Left renal pelvis (tissue), 4 donors: ENCODE measurements around the gene CDC16. TPM values are rescaled to one million over a fixed set of nuclear protein-coding genes. Genes with fewer than 3 reads are reported as not detected.
"Not testable (repeated sequence)": the region's sequence is repeated elsewhere in the genome, so short reads cannot be mapped to it uniquely, and the experiment has no call there.

Source experiments
- DNase-seq, 4 donors: peaks; one replicate each; pipeline ENCODE4 v3.0.0-alpha.2; 2013; ENCODE audit warnings: low read depth in 4 of 4, low spot score in 3 of 4
- polyA plus RNA-seq, 4 donors: library from polyadenylated mRNA; unstranded; fragments of 120-200 nt; gene quantifications; one replicate each; pipeline ENCODE4 v1.2.1, GENCODE V29; 2013; ENCODE audit not compliant: insufficient read length in 4 of 4

Gene CDC16
- 100 to 1,000 TPM; 118 to 159 (median 122) TPM for polyA plus RNA-seq

GRCh38 chr13:114234645-114235421 is at the start of gene CDC16:
CDC16 (plus strand) TSS chr13:114234897; CDS start chr13:114235085, 188 bp downstream.
- DNase-seq = peak; percentile 61 to 88 (median 78)

- DNase-seq = no peak
Measured at GRCh38 chr13:114185182-114185971, 49.3 kb upstream of the CDC16 start.

- no peak for DNase-seq
Measured at GRCh38 chr13:114194853-114195252, 39.8 kb upstream of the CDC16 start.

- no peak for DNase-seq
Measured at GRCh38 chr13:114196629-114197028, 38.1 kb upstream of the CDC16 start.

GRCh38 chr13:114198556-114198955 is 36.1 kb upstream of the CDC16 start:
- DNase-seq = no peak

- not testable (repeated sequence) for DNase-seq
Measured at GRCh38 chr13:114199526-114199925, 35.2 kb upstream of the CDC16 start.

GRCh38 chr13:114199954-114200353 is 34.7 kb upstream of the CDC16 start:
- DNase-seq = no peak

GRCh38 chr13:114200399-114200911 is 34.2 kb upstream of the CDC16 start:
- peak in 1 of 4 donors; percentile 21 for DNase-seq

- no peak for DNase-seq
Measured at GRCh38 chr13:114202581-114202980, 32.1 kb upstream of the CDC16 start.

- no peak for DNase-seq
Measured at GRCh38 chr13:114203536-114203935, 31.2 kb upstream of the CDC16 start.

- no peak for DNase-seq
Measured at GRCh38 chr13:114204894-114205293, 29.8 kb upstream of the CDC16 start.

- DNase-seq = no peak
Measured at GRCh38 chr13:114208134-114208533, 26.6 kb upstream of the CDC16 start.

- no peak for DNase-seq
Measured at GRCh38 chr13:114211446-114212157, 23.1 kb upstream of the CDC16 start.

- DNase-seq = no peak
Measured at GRCh38 chr13:114212158-114212495, 22.6 kb upstream of the CDC16 start.

GRCh38 chr13:114213980-114214379 is 20.7 kb upstream of the CDC16 start:
- no peak for DNase-seq

- no peak for DNase-seq
Measured at GRCh38 chr13:114219392-114219791, 15.3 kb upstream of the CDC16 start.

GRCh38 chr13:114222461-114222968 is 12.2 kb upstream of the CDC16 start:
- DNase-seq = no peak

- no peak for DNase-seq
Measured at GRCh38 chr13:114224201-114224600, 10.5 kb upstream of the CDC16 start.

- no peak for DNase-seq
Measured at GRCh38 chr13:114225610-114226009, 9.1 kb upstream of the CDC16 start.

- DNase-seq = no peak
Measured at GRCh38 chr13:114226088-114226487, 8.6 kb upstream of the CDC16 start.
